GM12874 (cell line): ENCODE measurements around the gene IMP4.

Source experiments
- CTCF ChIP-seq: IDR thresholded peaks from 2 replicates; pipeline ENCODE4 v1.5.1; 2011; ENCODE audit warnings: low read depth, mild to moderate bottlenecking, control low read depth, low read length, moderate library complexity; ENCODE audit not compliant: insufficient read depth

Gene IMP4

DNA sequence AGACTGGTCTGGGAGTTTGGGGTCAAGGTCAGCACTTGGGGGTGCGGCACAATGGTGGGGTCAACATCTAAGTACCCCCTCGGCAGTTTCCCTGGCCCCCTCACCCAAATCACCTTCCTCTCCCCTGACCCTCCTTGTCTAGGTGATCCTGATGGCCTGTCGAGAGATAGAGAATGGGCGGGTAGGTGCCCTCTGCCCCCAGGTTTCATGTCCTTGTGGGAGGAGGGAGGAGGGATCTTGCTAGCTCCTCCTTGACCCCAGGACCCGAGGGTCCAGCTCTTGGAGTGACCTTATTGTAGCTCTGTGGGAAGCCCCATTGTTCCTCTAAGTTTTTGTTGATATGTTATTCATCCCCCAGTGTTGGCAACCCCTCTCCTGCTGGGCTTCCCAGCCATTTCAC, 16.8 kb downstream of the IMP4 start:
- TF ChIP-seq CTCF, result no peak

DNA sequence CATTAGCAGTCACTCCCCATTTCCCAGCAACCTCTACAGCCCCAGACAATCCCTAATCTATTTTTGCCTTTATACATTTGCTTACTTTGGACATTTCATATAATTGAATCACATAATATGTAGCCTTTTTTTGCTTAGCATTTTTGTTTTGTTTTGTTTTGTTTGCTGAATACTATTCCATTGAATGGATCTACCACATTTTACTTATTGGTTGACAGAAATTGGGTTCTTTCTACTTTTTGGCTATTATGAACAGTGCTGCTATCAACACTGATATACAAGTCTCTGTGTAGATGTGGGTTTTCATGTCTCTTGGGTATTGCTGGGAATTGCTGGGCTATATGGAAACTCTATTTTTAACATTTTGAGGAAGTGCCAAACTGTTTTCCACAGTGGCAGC, 20.8 kb downstream of the IMP4 start:
- TF ChIP-seq CTCF, result no peak

- no peak for TF ChIP-seq CTCF
Observed at GRCh38 chr2:130365075-130365474, 22.4 kb downstream of the IMP4 start.

DNA sequence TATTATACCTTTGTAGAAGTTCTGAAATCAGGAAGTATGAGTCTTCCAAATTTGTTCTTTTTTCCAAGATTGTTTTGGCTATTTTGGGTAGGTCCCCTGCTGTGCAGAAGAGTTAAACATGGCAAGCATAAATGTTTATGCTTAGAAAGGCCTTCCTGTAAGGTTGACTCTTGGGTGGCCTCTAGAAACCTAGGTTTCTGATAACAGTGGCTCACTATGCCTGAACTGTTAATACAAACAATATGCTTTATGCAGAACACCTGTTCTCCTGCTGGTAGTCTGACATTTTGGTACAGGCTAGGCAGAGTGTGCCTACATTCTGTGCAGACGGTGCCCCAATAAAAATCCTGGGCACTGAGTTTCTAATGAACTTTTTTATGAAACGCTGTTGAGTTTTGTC, 23.3 kb downstream of the IMP4 start:
- TF ChIP-seq CTCF, result no peak

DNA sequence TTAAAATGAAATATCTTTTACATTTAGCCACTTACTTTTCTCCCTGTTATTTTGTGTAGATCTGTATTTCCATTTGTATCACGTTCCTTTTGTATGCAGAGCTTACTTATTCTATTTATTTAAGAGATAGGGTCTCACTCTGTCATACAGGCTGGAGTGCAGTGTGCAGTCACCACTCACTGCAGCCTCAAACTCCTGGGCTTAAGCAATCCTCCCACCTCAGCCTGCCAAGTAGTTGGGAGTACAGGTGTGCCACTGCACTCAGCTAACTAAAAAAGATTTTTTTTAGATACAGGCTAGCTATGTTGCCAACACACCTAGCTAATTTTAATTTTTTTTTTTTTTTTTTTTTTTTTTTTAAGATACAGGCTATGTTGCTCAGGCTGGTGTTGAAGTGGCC, 24.0 kb downstream of the IMP4 start:
- no peak for TF ChIP-seq CTCF

- TF ChIP-seq CTCF, result no peak
Observed at GRCh38 chr2:130368786-130369185, 26.1 kb downstream of the IMP4 start.

DNA sequence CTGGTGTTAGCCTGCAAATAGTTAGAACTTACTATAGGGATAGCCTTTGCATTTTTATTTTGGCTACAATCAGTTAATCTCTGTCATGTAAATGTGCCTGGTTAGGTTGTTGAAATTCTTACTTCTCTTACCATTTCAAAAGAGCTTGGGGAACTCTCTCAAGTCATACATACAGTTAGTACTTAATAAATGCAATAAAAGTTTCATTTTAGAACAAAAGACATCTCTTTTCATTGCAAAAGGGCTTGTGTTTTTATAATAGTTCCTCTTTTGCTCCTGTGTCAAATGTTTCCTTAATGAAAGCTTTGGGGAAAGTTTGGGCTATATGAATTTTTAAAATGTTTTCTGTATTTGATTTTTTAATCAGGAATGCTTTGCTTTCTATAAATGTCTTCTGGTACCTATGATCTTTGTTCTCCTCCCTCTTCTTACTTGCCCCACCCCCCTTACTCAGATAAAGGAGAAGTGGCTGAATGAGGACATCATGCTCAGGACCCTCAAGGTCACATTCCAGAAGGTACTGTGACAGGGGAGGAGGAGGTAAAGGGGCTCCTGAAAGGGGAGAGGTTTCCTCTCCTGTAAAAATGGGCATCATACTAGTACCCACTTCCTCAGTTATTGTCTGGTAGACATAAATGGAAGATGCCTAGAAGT, 26.7 kb downstream of the IMP4 start:
- TF ChIP-seq CTCF, result no peak
